H1 (cell line): Measurements from ENCODE around the gene TMEM165.

Experiments
- BCL11A ChIP-seq, 2 experiments: IDR thresholded peaks; one replicate each; pipeline ENCODE4 v1.6.1; 2011; ENCODE audit warnings: low read depth in 2 of 2, low read length in 2 of 2, mild to moderate bottlenecking in 2 of 2
- CHD1 ChIP-seq: IDR thresholded peaks from 2 replicates; pipeline ENCODE4 v1.6.1; 2012; ENCODE audit warnings: low read depth, low read length, improper control_type of control experiment
- EGR1 ChIP-seq: IDR thresholded peaks from 2 replicates; pipeline ENCODE4 v1.6.1; 2011; ENCODE audit warnings: low read depth, low read length, borderline replicate concordance
- EP300 ChIP-seq, 2 experiments: IDR thresholded peaks; 1 replicate in 1 of 2; 2 replicates in 1 of 2; pipeline ENCODE4 v1.6.1; 2011 to 2012; ENCODE audit warnings: low read depth in 2 of 2, low read length in 2 of 2, mild to moderate bottlenecking in 2 of 2, borderline replicate concordance in 1 of 2, inconsistent platforms in 1 of 2, moderate library complexity in 1 of 2
- EZH2 ChIP-seq: fragments of 200-600 bp; sonication (generic); IDR thresholded peaks from 2 replicates; pipeline ENCODE4 v1.7.1; 2012; ENCODE audit warnings: low read depth, mild to moderate bottlenecking, moderate library complexity, low read length, inconsistent platforms; ENCODE audit not compliant: severe bottlenecking
- GABPA ChIP-seq: IDR thresholded peaks from 2 replicates; pipeline ENCODE4 v1.6.1; 2011; ENCODE audit warnings: mild to moderate bottlenecking, low read length, moderate library complexity, borderline replicate concordance; ENCODE audit not compliant: insufficient read depth
- SP1 ChIP-seq: IDR thresholded peaks from 2 replicates; pipeline ENCODE4 v1.6.1; 2011; ENCODE audit warnings: low read depth, low read length
- TAF1 ChIP-seq: IDR thresholded peaks from 2 replicates; pipeline ENCODE4 v1.6.1; 2011; ENCODE audit warnings: mild to moderate bottlenecking, low read depth, low read length
- YY1 ChIP-seq: IDR thresholded peaks from 2 replicates; pipeline ENCODE4 v1.6.1; 2011; ENCODE audit warnings: low read depth, mild to moderate bottlenecking, low read length
- TF ChIP-seq, protein P1 (sequence below): IDR thresholded peaks from 2 replicates; pipeline ENCODE4 v1.6.1; 2011; ENCODE audit warnings: low read depth, mild to moderate bottlenecking, low read length; ENCODE audit not compliant: insufficient read depth
- TF ChIP-seq, protein P2 (sequence below), 3 experiments: IDR thresholded peaks; 1 replicate in 2 of 3; 2 replicates in 1 of 3; pipeline versions ENCODE4 v1.5.1 to v1.6.1; 2011; ENCODE audit warnings: low read length in 3 of 3, mild to moderate bottlenecking in 3 of 3, inconsistent platforms in 2 of 3, low read depth in 1 of 3, moderate library complexity in 1 of 3; ENCODE audit not compliant: insufficient read depth in 1 of 3; ENCODE audit errors: control extremely low read depth in 1 of 3

DNA sequence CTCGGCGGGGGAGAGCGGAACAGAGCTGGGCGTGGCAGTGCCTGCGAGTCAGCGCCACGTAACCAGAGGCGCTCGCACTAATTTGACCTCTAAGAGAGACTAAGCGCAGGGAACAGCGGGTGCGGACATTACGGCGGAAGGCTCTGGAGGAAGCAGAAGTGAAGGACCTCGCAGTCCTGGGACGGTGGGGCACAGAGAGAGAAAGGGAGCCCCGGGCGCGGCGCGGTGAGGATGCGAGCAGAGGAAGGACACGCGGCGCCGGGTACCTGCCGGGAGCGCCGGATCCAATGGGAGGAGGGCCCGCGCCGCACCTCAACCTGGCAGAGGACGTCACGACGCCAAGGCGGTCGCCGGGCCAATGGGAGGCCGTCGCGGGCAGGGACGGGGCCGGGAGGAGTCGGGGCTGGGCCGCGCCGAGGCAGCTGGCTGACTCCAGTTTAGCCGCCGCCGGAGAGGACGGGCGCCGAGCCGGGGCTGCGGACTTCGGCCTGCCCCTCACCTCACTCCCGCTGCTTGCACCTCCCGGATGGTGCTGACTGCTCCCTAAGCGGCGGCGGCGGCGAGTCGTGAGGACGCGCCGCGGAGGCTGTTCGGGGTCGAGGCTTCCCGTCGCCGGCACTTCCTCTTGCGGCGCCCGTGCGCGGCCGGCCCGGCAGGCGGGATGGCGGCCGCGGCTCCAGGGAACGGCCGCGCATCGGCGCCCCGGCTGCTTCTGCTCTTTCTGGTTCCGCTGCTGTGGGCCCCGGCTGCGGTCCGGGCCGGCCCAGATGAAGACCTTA is at the start of gene TMEM165:
- TF ChIP-seq, protein P1, sequence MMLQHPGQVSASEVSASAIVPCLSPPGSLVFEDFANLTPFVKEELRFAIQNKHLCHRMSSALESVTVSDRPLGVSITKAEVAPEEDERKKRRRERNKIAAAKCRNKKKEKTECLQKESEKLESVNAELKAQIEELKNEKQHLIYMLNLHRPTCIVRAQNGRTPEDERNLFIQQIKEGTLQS = no peak
- TF ChIP-seq SP1 = no peak; the same call in 1 of the 2 replicates
- no peak for TF ChIP-seq BCL11A (IDR thresholded peaks at IDR 0.05; ENCODE audit: low read depth in 2 of 2, low read length in 2 of 2)
- TF ChIP-seq, protein P2, sequence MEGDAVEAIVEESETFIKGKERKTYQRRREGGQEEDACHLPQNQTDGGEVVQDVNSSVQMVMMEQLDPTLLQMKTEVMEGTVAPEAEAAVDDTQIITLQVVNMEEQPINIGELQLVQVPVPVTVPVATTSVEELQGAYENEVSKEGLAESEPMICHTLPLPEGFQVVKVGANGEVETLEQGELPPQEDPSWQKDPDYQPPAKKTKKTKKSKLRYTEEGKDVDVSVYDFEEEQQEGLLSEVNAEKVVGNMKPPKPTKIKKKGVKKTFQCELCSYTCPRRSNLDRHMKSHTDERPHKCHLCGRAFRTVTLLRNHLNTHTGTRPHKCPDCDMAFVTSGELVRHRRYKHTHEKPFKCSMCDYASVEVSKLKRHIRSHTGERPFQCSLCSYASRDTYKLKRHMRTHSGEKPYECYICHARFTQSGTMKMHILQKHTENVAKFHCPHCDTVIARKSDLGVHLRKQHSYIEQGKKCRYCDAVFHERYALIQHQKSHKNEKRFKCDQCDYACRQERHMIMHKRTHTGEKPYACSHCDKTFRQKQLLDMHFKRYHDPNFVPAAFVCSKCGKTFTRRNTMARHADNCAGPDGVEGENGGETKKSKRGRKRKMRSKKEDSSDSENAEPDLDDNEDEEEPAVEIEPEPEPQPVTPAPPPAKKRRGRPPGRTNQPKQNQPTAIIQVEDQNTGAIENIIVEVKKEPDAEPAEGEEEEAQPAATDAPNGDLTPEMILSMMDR (IDR thresholded peaks at IDR 0.05; ENCODE audit: control extremely low read depth in 1 of 3, insufficient read depth in 1 of 3, low read depth in 1 of 3, low read length in 3 of 3) = no peak
- peak; percentile 95 for TF ChIP-seq TAF1
- no peak; a peak in 1 of 3 replicates for TF ChIP-seq EP300 (IDR thresholded peaks at IDR 0.05; ENCODE audit: borderline replicate concordance in 1 of 2, low read depth in 2 of 2, low read length in 2 of 2)
- TF ChIP-seq GABPA = no peak
- no peak; the same call in 1 of the 2 replicates for TF ChIP-seq YY1
- no peak for TF ChIP-seq EGR1
- no peak for TF ChIP-seq EZH2
- no peak for TF ChIP-seq CHD1
